SU-DHL-6 (cell line): Measurements from ENCODE around the gene CANT1.

ENCODE experiments used
- EZH2phosphoT487 ChIP-seq: fragments of 200-600 bp; sonication (generic), shearing (Covaris generic); conservative IDR thresholded peaks from 2 replicates; pipeline ENCODE4 v1.6.1; 2018; ENCODE audit warnings: mild to moderate bottlenecking, antibody characterized with exemption, low read length, moderate library complexity, mixed read lengths
- TF ChIP-seq, protein P1 (sequence below): fragments of 200-600 bp; sonication (generic); IDR thresholded peaks from one replicate; pipeline ENCODE4 v1.5.1; 2017; ENCODE audit warnings: antibody characterized with exemption, mild to moderate bottlenecking, low read length, moderate library complexity; ENCODE audit not compliant: insufficient read depth, poor library complexity, severe bottlenecking

- TF ChIP-seq, protein P1, sequence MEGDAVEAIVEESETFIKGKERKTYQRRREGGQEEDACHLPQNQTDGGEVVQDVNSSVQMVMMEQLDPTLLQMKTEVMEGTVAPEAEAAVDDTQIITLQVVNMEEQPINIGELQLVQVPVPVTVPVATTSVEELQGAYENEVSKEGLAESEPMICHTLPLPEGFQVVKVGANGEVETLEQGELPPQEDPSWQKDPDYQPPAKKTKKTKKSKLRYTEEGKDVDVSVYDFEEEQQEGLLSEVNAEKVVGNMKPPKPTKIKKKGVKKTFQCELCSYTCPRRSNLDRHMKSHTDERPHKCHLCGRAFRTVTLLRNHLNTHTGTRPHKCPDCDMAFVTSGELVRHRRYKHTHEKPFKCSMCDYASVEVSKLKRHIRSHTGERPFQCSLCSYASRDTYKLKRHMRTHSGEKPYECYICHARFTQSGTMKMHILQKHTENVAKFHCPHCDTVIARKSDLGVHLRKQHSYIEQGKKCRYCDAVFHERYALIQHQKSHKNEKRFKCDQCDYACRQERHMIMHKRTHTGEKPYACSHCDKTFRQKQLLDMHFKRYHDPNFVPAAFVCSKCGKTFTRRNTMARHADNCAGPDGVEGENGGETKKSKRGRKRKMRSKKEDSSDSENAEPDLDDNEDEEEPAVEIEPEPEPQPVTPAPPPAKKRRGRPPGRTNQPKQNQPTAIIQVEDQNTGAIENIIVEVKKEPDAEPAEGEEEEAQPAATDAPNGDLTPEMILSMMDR, result no peak
- no peak for TF ChIP-seq EZH2phosphoT487
Observed at GRCh38 chr17:78993981-78994671, 15.4 kb downstream of the CANT1 start.
